HG03159 (cell line): ENCODE data around the gene RAP1A.
"Not testable (repeated sequence)": the region's sequence is repeated elsewhere in the genome, so short reads cannot be mapped to it uniquely, and the experiment has no call there.

Experiments
- ATAC-seq: cut with Tn5 transposase; IDR thresholded peaks from one replicate; pipeline ENCODE4 v1.9.1; 2021; ENCODE audit warnings: mild to moderate bottlenecking, moderate library complexity; ENCODE audit not compliant: unreplicated experiment

The RAP1A gene

DNA sequence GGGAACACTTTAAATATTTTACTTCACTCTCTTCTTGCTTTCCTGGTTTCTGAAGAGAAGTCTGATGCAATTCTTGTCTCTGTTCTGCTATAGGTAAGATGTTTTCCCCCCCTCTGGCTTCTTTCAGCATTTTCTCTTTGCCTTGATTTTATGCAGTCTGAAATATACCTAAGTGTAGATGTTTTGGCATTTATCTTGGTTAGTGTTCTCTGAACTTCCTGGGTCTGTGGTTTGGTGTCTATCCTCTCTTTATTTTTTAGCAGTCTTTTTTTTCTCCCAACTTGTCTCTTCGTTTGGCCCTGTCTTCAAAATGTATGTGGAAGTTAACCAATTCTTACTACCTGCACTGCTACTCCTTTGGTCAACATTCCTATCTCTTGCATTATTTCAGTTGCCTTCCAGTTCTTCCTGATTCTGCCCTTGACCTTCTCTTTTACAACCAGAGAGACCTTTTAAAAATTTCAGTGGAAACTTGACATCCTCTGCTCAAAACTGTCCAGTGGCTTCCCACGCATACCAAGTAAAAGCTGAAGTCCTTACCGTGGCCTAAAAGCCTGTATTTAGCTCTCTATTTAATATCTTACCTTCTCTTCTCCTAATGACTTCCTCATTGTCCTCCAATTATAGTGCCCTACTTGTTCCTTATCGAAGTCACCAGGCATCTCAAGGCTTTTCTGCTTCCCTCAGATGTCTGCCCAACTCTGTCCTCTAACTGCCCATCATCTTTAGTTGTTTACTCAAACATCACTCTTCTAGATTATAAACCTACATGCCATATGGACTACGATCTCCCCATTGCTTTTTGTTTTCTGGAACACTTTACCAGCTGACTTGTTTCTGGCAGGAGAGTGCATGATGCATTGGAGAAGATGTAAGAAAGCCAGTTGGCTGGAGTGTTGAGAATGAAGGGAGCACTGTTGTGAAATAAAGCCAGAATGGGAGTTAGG lies 40.9 kb downstream of the RAP1A start:
- no peak for ATAC-seq

DNA sequence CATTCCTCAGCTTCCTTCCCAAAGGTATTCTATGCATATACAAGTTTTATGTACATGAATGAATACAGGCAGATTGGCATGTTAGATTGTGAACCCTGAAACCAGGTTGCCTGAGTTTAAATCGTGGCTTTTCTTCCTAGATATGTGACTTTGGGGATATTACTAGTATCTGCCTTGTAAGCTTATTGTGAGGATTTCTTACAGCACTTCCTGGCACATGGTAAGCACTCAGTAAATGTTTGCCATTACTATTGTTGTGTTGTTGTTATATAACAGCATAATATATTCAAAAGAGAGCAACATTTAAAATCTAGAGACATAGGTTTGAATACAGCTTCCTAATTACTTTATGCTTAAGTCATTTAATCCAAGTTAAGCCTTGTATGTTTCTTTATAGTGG lies 45.1 kb downstream of the RAP1A start:
- no peak for ATAC-seq

DNA sequence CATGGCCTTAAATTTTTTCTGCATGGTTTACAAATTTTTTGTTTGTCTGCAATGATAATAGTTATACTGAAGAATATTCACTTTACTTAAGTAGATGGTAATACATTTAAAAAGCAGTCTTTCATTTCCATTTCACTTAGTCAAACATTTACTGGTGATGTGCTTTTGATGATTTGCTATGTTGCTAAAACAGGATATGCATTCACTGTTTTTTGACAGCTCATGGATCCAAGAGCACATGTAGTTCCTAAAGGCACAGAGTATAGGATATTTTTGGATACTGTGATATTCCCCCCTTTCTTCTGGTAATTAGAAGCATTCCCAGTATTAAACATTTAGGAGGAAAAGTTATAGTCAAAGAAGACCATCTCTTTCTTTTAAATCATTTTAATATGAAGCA lies 45.9 kb downstream of the RAP1A start:
- no peak for ATAC-seq

DNA sequence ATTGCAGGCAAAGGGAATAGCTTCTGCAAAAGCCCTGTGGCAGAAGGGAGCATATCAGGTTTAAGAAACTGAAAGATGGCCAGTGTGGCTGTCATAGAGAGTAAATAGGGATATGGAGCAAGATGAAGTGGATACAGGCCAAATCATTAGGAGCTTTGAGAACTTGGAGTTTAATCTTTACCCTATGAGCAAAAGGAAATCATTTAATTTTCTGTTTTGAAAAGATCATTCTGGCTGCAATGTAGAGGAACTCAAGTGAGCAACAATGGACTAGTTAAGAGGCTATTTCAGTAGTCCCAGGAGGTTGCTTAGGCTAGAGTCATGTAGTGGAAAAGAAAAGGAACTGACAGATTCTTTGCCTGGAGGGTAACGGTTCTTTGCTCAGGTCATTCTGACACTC lies 47.2 kb downstream of the RAP1A start:
- no peak for ATAC-seq

DNA sequence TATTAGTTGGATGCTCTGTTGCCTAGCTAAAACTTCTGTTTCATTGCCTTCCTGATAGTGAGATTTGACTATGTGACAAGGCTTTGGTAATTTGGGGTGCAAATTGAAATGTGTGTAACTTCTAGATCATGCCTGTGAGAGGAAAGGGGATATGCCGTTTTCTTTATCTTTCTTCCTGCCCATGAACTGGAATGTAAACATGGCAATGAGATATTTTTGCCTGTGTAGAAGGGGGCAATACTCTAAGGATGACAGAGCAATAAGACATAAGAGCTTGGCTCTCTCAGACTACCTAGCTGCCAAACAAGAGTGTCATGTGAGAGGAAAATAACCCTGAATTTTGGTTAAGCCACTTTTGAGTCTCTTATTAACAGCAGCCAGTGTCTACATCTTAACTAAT lies 49.7 kb downstream of the RAP1A start:
- ATAC-seq = no peak

DNA sequence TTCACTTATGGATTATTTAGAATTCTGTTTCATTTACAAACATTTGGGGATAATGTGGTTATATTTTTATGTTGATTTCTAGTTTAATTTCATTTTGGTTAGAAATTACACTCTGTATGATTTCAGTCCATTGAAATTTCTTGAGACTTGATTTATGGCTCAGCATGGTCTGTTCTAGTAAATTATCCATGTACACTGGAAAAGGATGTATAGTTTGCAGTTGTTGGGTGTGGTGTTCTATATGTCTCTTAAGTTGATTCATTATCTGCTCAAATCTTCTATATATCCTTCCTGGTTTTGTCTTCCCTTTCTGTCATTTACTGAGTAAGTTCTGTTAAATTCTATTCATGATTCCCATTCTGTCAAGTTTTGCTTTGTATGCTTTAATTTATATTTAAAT lies 52.3 kb downstream of the RAP1A start:
- no peak for ATAC-seq

DNA sequence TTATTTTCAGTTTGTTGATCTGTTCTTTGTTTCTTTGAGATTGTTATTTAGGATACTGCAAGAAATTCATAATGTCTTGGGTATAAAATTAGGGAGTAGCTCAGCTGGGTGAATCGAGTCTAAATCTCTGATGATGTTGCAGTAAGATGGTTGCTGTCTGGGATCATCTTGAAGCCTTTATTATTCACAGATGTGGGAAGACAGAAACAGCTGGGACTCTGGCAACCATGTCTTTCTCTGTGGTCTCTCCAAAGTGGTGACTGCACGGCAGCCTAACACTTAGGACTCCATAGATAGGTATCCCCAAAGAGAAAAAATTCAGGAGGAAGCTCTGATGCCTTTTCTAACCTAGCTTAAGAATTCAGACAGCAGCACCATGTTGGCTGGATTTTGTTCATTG lies 52.7 kb downstream of the RAP1A start:
- no peak for ATAC-seq

DNA sequence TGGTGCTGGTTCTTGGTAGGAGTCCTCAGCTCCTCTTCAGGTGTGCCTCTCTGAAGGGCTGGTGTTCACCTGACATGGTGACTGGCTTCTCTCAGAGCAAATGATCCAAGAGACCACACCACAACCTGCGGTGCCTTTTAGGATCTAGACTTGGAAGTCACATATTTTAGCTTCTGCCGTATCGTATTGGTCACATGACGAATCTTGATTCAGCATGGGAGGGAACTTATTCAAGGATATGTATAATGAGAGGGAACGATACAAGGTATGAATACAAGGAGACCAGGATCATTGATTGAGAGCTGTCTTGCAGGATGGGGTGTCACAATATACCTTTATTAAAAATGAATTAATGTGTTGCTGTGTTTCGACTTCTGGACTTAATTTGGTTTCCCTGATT lies 58.0 kb downstream of the RAP1A start:
- no peak for ATAC-seq

DNA sequence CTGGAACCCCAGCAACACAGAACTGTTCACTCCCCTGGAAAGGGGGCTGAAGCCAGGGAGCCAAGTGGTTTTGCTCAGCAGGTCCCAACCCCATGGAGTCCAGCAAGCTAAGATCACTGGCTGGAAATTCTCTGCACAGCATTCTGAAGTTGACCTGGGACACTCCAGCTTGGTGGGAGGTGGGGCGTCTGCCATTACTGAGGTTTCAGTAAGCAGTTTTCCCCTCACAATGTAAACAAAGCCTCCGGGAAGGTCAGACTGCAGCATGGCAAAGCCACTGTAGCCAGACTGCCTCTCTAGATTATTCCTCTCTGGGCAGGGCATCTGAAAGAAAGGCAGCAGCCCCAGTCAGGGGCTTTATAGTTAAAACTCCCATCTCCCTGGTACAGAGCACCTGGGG lies 60.0 kb downstream of the RAP1A start:
- ATAC-seq = no peak

DNA sequence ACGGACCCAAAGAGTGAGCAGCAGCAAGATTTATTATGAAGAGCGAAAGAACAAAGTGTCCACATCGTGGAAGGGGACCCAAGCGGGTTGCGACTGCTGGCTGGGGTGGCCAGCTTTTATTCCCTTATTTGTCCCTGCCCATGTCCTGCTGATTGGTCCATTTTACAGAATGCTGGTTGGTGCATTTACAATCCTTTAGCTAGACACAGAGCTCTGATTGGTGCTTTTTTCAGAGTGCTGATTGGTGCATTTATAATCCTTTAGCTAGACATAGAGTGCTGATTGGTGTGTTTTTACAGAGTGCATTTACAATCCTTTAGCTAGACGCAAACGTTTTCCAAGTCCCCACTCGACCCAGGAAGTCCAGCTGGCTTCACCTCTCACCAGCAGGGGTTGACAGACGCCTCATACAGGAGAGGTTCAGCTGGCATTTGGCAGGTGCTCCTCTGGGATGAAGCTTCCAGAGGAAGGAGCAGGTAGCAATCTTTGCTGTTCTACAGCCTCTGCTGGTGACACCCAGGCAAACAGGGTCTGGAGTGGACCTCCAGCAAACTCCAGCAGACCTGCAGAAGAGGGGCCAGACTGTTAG lies 60.7 kb downstream of the RAP1A start:
- ATAC-seq = not testable (repeated sequence)

DNA sequence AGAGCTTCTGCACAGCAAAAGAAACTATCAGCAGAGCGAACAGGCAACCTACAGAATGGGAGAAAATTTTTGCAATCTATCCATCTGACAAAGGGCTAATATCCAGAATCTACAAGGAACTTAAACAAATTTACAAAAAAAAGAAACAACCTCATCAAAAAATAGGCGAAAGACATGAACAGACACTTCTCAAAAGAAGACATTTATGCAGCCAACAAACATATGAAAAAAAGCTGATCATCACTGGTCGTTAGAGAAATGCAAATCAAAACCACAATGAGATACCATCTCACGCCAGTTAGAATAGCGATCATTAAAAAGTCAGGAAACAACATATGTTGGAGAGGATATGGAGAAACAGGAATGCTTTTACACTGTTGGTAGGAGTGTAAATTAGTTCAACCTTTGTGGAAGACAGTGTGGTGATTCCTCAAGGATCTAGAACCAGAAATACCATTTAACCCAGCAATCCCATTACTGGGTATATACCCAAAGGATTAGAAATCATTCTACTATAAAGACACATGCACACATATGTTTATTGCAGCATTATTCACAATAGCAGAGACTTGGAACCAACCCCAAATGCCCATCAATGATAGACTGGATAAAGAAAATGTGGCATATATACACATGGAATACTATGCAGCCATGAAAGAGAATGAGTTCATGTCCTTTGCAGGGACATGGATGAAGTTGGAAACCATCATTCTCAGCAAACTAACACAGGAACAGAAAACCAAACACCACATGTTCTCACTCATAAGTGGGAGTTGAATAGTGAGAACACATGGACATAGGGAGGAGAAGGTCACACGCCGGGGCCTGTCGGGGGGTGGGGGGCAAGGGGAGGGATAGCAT lies 65.9 kb downstream of the RAP1A start:
- ATAC-seq = not testable (repeated sequence)

DNA sequence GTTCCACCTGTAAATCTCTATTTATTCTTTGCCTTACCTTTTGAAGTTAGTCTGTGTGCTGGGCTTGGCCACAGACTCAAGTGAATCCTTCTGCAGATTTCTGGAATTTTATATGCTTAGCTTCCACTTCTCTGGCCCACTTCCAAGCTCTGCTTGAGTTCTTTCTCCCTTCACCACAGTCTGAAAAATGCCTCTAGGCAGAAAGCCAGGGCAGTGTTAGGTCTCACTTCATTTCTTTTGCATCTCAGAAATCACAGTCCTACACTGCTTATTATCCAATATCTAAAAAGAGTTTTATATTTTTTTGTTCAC lies 70.7 kb downstream of the RAP1A start:
- ATAC-seq = no peak

DNA sequence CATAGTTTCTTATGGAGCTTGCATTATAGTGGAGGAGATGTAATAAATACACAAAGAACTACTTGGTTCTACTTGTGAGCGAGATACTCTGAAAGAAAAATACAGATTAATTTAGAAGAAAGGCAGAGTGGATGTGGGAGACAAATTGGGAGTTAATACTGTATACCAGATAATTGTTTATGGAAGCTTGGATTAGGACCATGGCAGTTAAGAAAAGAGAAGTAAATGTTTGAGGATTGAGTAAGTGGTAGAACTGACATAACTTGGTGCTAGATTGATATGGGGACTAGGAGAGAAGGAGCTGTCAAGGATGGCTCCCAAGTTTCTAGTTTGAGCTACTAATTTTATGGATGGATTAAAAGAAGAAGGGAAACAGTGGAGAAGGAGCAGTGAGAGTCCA lies 72.3 kb downstream of the RAP1A start:
- no peak for ATAC-seq

DNA sequence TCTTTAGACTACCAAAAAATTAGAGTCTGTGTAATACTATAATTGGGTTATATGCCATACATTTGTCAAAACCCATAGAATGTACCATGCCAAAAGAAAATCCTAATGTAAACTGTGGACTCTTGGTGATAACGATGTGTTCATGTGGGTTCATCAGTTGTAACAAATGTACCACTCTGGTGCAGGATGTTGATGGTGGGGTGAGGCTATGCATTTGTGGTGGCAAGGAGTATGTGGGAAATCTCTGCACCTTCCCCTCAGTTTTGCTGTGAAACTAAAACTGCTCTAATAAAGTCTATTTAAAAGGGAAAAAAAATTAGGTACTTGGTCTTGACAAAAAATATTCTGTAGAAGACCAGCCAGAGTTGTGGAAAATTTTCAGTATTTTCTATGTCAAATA lies 76.2 kb downstream of the RAP1A start:
- no peak for ATAC-seq

DNA sequence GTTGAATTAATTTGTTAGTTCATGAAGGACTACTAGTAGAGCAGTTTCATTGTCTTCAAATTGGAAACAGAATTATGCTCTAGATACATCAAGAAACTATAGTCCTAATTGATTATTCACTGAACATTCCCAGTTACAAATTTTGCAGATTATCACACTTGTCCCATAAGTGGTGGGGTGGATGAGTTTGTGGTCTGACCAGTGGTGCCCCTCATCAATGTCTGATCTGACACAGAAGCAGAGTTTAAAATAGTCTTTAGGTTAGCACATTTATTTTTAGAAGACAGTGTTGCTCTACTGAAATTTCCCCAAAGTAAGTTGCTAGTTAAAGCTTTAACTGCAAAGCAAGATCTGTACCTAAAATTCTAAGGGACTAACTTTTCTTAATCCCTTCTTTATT lies 76.7 kb downstream of the RAP1A start:
- no peak for ATAC-seq

DNA sequence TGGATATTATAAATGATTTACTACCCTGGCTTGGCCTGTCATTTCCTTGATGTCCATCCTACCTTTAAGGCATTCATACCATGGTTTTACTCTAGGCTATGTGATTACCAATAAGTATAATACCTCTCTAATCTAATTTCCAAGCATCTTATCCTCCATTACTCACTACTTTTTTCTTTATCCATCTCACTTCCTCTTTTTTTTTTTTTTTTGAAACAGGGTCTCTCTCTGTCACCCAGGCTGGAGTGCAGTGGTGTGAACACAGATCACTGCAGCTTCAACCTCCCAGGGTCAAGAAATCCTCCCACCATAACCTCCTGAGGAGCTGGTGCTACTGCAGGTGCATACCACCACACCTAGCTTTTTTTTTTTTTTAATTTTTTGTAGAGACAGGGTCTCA lies 79.7 kb downstream of the RAP1A start:
- ATAC-seq = no peak

DNA sequence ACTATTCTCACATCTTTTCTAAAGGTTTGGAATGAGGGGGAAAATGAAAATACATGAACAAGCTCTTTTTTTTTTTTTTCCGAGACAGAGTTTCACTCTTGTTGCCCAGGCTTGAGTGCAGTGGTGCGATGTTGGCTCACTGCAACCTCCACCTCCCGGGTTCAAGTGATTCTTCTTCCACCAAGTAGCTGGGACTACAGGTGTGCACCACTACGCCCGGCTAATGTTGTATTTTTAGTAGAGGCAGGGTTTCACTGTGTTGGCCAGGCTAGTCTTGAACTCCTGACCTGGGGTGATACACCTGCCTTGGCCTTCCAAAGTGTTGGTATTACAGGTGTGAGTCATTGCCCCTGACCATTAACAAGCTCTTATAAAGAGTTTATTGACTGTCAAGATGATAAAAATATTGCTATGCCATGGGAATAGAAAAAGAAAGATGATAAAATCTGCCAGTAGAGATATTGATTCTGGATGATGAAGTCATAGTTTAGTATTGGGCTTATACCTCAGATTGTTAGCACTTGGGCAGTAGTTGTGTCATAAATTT lies 83.0 kb downstream of the RAP1A start:
- ATAC-seq = no peak

DNA sequence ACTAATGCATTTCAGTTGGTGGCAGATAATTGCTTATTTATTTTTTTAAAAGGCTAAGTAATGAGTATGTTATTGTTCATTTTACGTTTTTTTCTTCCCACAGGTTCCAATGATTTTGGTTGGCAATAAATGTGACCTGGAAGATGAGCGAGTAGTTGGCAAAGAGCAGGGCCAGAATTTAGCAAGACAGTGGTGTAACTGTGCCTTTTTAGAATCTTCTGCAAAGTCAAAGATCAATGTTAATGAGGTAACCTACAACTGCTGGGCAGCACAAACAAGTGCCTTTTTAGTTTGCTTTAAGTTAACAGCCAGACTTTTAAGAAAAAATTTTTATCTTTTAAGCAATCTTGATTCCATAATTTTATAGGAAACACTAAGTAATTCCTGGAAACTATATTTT lies 84.7 kb downstream of the RAP1A start:
- no peak for ATAC-seq

DNA sequence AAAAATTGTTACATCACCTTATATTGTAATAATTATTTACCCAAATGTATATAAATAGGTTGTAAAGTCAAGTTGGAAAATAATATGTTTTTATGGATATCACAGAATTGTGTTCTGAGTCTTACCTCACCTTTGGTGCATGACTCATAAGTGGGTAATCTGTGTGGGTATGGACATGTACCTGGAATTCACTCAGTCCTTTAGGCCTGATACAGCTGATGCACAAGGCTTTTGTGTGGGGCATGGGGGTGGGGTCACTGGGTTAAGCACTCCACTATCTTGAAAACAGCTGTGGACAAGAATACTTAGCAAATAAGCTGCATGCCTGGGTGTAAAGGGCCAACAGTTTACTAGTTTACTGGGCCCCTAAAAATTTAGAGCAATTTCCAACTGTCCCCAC lies 85.2 kb downstream of the RAP1A start:
- no peak for ATAC-seq

DNA sequence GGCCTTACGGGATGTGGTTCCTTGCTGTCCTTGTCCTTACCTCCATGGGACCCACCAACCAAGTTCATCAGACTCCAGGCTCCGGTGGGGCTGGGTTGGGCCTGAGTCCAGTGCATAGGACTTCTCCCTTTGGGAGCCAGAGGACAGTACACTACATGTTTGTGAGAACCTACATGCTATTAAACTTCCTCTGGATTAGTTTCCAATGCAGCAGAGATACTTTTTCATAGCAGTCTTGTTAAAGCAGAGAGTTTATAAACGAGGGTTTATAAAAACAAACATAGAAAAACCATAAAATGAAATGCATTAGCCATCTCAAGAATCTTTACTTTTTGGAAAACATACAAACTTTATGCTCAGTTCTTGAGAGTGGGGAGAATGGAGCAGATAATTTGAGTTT lies 86.3 kb downstream of the RAP1A start:
- ATAC-seq = no peak

DNA sequence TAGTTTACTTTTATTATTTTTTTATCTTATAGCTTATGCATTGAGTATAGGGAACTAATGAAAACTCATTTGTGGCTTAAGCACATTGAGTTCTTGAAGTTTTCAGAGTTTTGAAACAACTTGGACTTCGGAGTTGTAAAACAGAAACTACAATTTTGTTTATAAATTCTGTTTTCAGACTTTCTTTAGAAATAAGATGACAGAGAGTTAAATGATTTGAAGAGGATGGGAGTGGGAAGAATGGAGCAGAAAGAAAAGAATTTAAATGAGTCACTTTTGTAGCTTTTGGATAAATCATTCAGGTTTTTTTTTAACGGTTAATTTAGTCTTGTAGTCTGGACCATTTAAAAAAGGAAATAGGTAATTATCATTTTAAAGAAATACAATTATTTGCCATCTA lies 87.3 kb downstream of the RAP1A start:
- ATAC-seq = no peak

DNA sequence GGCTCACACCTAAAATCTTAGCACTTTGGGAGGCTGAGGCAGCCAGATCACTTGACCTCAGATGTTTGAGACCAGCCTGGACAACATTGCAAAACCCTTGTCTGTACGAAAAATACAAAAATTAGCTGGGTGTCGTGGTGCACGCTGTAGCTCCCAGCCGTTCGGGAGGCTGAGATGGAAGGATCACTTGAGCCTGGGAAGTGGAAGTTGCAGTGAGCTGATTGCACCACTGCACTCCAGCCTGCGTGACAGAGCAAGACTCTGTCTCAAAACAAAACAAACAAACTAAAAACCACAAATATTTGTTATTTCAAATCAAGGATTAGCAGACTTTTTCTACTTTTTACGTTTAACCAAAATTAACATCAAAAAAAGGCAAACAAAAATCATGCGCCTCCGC lies 88.3 kb downstream of the RAP1A start:
- ATAC-seq = no peak
